ENCODE results near the gene ENAH. TPM values are rescaled to one million over a fixed set of nuclear protein-coding genes. Genes with fewer than 3 reads are reported as not detected.

ENAH gene
- polyA plus RNA-seq, 1 donor (not counting 4 experiments of a cell fraction or from before 2014, with no cell fraction given), result 61.0 TPM

GRCh38 chr1:225596736-225597135, 56.2 kb downstream of the ENAH start:
- Histone ChIP-seq H3K4me2 (ENCODE audit: control insufficient read depth, extremely low read depth, insufficient read depth, low read depth, low read length) (no peak overlapping the region), H3K36me3 (ENCODE audit: control insufficient read depth in 2 of 2, extremely low read depth in 1 of 2, insufficient read depth in 2 of 2, low read length in 2 of 2) (no peaks in the 10 kb centered on the region), H3K4me1 (ENCODE audit: control insufficient read depth, extremely low read depth, insufficient read depth, low read length) (peaks cover 13% of the 10 kb centered on the region), H3K9ac (ENCODE audit: control insufficient read depth, extremely low read depth, insufficient read depth, low read length) (no peak overlapping the region), H3K4me3 (ENCODE audit: control insufficient read depth in 2 of 3, extremely low read depth in 1 of 3, insufficient read depth in 2 of 3, low read depth in 1 of 3, low read length in 3 of 3) (no peak overlapping the region), H3K9me1 (ENCODE audit: control insufficient read depth, extremely low read depth, insufficient read depth, low read length) (no peaks in the 10 kb centered on the region), H4K20me1 (ENCODE audit: control insufficient read depth, extremely low read depth, insufficient read depth, low read length) (no peaks in the 10 kb centered on the region), H2AFZ (ENCODE audit: control insufficient read depth, low read length) (no peak overlapping the region), H3K27ac (ENCODE audit: control insufficient read depth, insufficient read depth, low read length) (no peak overlapping the region), H3K27me3 (ENCODE audit: control insufficient read depth, extremely low read depth, insufficient read depth, low read length) (no peaks in the 10 kb centered on the region), H3K9me3 (ENCODE audit: control insufficient read depth, low read depth, low read length) (no peaks in the 10 kb centered on the region), H3K79me2 (ENCODE audit: control insufficient read depth, insufficient read depth, low read length) (peaks cover 33% of the 10 kb centered on the region)
- TF ChIP-seq CTCF (optimal IDR thresholded peaks at IDR 0.05 in 1 of 3, IDR thresholded peaks at IDR 0.05 in 1 of 3, conservative IDR thresholded peaks at IDR 0.05 in 1 of 3; ENCODE audit: extremely low read depth in 1 of 3, insufficient read depth in 2 of 3, low read length in 3 of 3) (no peak), EZH2 (IDR thresholded peaks at IDR 0.05; ENCODE audit: low read length) (no peak)
- FAIRE-seq (no peak), DNase-seq (ENCODE audit: low read depth, low spot score) (no peak)
- dilution Hi-C loops (cut with MboI; ENCODE audit: extremely low pct_ligation_motif_present, low sequenced_read_pairs), result no loop called here

- Histone ChIP-seq H3K4me2 (ENCODE audit: control insufficient read depth, extremely low read depth, insufficient read depth, low read depth, low read length) (peak overlapping the region; percentile 18), H3K9ac (ENCODE audit: control insufficient read depth, extremely low read depth, insufficient read depth, low read length) (no peak overlapping the region), H2AFZ (ENCODE audit: control insufficient read depth, low read length) (no peak overlapping the region), H3K36me3 (ENCODE audit: control insufficient read depth in 2 of 2, extremely low read depth in 1 of 2, insufficient read depth in 2 of 2, low read length in 2 of 2) (no peaks in the 10 kb centered on the region), H3K27ac (ENCODE audit: control insufficient read depth, insufficient read depth, low read length) (no peak overlapping the region), H4K20me1 (ENCODE audit: control insufficient read depth, extremely low read depth, insufficient read depth, low read length) (no peaks in the 10 kb centered on the region), H3K4me3 (ENCODE audit: control insufficient read depth in 2 of 3, extremely low read depth in 1 of 3, insufficient read depth in 2 of 3, low read depth in 1 of 3, low read length in 3 of 3) (no peak overlapping the region), H3K9me3 (ENCODE audit: control insufficient read depth, low read depth, low read length) (no peaks in the 10 kb centered on the region), H3K79me2 (ENCODE audit: control insufficient read depth, insufficient read depth, low read length) (peaks cover 29% of the 10 kb centered on the region), H3K9me1 (ENCODE audit: control insufficient read depth, extremely low read depth, insufficient read depth, low read length) (no peaks in the 10 kb centered on the region), H3K27me3 (ENCODE audit: control insufficient read depth, extremely low read depth, insufficient read depth, low read length) (no peaks in the 10 kb centered on the region), H3K4me1 (ENCODE audit: control insufficient read depth, extremely low read depth, insufficient read depth, low read length) (peaks cover 13% of the 10 kb centered on the region)
- FAIRE-seq (peak; percentile 55), DNase-seq (ENCODE audit: low read depth, low spot score) (no peak)
- TF ChIP-seq EZH2 (IDR thresholded peaks at IDR 0.05; ENCODE audit: low read length) (no peak), CTCF (optimal IDR thresholded peaks at IDR 0.05 in 1 of 3, IDR thresholded peaks at IDR 0.05 in 1 of 3, conservative IDR thresholded peaks at IDR 0.05 in 1 of 3; ENCODE audit: extremely low read depth in 1 of 3, insufficient read depth in 2 of 3, low read length in 3 of 3) (no peak)
- dilution Hi-C loops (cut with MboI; ENCODE audit: extremely low pct_ligation_motif_present, low sequenced_read_pairs), result no loop called here
Observed at GRCh38 chr1:225595974-225596551, 56.9 kb downstream of the ENAH start.
